Measurements from ENCODE around the gene EPB41L4A.

DNA sequence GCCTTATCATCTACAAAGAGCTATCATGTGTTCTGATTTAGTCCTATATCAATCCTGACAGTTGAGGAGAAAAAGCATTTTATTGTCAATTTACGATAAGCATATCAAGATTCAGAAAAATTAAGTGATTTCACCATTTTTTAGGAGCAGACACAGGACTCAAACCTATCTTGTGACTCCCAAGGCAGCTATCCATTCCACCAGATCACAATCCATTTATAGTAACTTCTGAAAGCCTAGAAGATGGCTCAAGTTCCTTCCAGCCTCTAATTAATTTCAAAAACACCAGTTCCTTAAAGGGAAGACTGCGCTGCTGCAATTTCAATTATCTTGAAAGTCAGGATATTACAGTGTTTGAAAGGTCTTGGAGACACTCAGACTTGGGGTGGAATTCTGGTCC, 114.3 kb downstream of the EPB41L4A start:
- TF ChIP-seq, protein P1, sequence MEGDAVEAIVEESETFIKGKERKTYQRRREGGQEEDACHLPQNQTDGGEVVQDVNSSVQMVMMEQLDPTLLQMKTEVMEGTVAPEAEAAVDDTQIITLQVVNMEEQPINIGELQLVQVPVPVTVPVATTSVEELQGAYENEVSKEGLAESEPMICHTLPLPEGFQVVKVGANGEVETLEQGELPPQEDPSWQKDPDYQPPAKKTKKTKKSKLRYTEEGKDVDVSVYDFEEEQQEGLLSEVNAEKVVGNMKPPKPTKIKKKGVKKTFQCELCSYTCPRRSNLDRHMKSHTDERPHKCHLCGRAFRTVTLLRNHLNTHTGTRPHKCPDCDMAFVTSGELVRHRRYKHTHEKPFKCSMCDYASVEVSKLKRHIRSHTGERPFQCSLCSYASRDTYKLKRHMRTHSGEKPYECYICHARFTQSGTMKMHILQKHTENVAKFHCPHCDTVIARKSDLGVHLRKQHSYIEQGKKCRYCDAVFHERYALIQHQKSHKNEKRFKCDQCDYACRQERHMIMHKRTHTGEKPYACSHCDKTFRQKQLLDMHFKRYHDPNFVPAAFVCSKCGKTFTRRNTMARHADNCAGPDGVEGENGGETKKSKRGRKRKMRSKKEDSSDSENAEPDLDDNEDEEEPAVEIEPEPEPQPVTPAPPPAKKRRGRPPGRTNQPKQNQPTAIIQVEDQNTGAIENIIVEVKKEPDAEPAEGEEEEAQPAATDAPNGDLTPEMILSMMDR (IDR thresholded peaks at IDR 0.05): no peak
- no peak for TF ChIP-seq POLR2A (IDR thresholded peaks at IDR 0.05)
- TF ChIP-seq POLR2AphosphoS5 (IDR thresholded peaks at IDR 0.05): no peak
- TF ChIP-seq EP300 (IDR thresholded peaks at IDR 0.05): no peak

Measured in stomach (tissue), 4 donors.